GM19463 (cell line): ENCODE data around the gene PPP1R8.
"Not testable (repeated sequence)": the region's sequence is repeated elsewhere in the genome, so short reads cannot be mapped to it uniquely, and the experiment has no call there.

Experiments
- ATAC-seq: cut with Tn5 transposase; IDR thresholded peaks from one replicate; pipeline ENCODE4 v1.9.1; 2021; ENCODE audit warnings: mild to moderate bottlenecking, moderate library complexity; ENCODE audit not compliant: unreplicated experiment

The PPP1R8 gene

GRCh38 chr1:27831568-27832410 lies 1.2 kb downstream of the PPP1R8 start:
- no peak for ATAC-seq

- ATAC-seq, result no peak
Observed at GRCh38 chr1:27832762-27833161, 2.2 kb downstream of the PPP1R8 start.

GRCh38 chr1:27833470-27833869 lies 2.9 kb downstream of the PPP1R8 start:
- ATAC-seq, result no peak

GRCh38 chr1:27835046-27835445 lies 4.5 kb downstream of the PPP1R8 start:
- ATAC-seq, result no peak

GRCh38 chr1:27835501-27835900 lies 4.9 kb downstream of the PPP1R8 start:
- no peak for ATAC-seq

DNA sequence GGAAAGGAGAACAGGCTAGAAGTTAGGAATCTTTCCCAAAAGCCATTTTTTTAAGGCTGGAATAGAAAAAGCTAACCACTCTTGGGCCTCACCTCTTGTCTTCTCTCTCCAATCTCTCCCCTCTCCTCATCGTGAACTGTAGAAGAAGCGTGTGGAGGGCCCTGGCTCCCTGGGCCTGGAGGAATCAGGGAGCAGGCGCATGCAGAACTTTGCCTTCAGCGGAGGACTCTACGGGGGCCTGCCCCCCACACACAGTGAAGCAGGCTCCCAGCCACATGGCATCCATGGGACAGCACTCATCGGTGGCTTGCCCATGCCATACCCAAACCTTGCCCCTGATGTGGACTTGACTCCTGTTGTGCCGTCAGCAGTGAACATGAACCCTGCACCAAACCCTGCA lies 19.4 kb downstream of the PPP1R8 start:
- ATAC-seq, result no peak

DNA sequence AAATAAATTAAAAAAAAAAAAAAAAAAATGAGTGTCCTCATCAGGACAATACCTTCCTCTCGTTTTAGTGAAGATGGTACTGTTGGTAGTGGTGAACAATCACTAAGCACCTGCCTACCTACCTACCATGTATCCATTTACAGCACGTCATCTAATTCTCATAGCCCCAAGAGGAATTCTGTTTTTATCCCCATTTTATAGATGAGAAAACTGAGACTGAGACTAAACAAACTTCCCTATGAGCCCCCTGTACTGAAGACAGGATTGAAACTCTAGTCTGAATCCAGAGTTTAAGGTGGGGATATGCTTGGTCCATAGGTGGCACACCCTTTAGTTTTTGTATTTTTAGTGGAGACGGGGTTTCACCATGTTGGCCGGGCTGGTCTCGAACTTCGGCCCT lies 24.5 kb downstream of the PPP1R8 start:
- no peak for ATAC-seq

GRCh38 chr1:27856561-27857343 lies 26.2 kb downstream of the PPP1R8 start:
- no peak for ATAC-seq

DNA sequence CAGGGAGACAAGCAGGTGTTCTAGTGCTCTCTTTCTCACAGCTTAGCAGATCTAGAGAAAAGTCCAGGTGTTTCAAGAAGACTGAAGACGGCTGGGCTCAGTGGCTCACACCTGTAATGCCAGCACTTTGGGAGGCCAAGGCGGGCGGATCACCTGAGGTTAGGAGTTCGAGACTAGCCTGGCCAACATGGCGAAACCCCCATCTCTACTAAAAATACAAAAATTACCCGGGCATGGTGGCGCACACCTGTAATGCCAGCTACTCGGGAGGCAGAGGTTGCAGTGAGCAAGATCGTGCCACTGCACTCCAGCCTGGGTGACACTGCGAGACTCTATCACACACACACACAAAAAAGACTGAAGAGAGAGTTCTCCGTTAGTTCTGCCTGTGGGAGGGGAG lies 27.0 kb downstream of the PPP1R8 start:
- not testable (repeated sequence) for ATAC-seq

DNA sequence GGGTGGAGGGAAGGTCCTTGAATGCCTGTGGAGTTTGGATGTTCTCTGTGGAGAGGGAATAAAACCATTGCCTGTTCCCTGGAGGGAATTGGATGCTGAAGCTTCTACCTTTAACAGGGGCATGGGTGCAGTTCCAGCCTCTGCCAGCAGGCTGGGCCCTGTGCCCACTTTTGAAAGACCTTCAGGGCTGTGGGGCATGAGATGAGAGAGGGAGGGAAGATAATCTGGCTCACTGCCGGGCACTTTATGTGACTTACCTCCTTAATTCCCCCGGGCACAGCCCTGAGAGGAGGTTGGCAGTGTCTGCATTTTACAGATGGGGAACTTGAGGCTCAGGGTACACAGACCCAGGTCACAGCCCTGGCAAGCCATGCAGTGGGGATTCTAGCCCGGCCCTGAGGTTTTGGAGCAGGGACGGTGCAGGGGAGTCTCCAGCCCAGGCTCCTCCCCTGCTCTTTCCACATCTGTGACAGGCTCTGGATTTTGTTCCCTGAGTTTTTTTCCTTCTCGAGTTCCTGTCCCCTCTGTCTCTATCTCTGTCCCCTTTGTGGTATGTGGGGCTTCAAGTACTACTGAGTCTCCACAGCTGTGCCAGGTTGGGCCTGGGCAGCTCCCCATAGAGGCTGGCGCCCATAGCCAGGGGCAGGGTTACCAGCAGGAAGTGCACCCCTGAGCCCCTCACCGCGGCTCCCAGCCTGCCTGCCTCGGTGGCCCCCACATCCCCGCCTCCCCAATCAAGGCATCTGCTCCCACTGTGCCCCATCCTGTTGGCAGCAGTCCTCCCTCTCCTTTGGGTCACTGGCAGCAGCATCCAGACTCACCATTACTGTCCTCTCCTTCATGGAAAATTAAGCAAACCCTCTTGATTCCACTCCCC lies 27.7 kb downstream of the PPP1R8 start:
- peak; percentile 69 for ATAC-seq

DNA sequence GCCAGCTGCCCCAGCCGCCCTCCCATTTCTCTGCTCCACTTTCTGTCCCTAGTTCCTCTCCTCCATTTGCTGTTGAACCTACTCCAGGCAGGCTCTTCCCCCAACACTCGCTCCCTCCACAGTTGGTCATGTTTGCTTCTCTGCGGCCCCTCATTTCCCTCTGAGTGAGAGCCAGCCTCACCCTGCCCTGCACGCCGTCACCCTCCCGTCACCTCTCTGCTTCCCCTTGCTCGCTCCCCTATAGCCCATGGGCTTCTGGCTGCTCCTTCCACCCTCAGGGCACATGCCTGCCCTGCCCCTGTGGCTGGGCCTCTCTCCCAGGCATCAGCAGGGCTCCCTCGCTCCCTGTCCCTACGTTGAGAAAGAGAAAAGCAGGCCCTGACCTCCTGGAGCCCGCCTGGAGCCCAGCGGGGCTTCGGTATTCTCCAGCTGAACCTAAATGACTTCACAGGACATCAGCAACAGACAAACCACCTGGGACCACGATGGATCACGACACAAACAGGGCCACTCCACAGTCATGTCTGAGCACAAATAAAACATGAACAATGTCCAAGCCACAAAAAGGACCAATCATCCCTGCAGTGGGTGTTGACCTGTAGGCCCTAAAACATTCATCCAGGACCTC lies 28.5 kb downstream of the PPP1R8 start:
- no peak for ATAC-seq

DNA sequence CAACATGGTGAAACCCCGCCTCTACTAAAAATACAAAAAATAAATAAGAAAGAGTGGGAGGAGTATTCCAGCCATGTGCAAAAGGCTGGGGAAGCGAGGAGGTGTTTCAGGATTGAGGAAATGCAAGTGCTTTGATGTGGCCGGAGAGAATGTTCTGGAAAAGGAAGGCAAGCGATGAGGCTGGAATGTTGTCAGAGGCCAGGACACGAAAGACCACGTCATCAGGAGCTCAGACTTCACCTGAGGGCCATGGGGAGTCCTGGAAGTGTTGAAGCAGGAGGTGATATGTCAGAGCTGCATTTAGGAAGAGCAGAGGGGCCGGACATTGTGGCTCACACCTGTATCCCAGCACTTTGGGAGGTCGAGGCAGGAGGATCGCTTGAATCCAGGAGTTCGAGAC lies 30.9 kb downstream of the PPP1R8 start:
- ATAC-seq, result no peak

GRCh38 chr1:27862004-27862403 lies 31.4 kb downstream of the PPP1R8 start:
- no peak for ATAC-seq

- no peak for ATAC-seq
Observed at GRCh38 chr1:27862671-27863537, 32.3 kb downstream of the PPP1R8 start.

DNA sequence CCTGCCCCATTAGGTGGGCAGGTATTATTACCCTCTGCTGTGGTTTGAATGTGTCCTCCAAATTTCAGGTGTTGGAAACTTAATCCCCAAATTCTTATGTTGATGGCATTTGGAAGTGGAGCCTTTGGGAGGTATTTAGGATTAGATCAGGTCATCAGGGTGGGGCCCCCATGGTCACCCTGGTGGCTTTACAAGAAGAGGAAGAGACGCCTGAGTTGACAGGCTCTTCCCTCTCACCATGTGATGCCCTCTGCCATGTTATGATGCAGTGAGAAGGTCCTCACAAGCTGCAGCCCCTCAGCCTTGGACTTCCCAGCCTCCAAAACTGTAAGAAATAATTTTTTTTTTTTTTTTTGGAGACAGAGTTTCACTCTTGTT lies 32.9 kb downstream of the PPP1R8 start:
- ATAC-seq, result no peak

DNA sequence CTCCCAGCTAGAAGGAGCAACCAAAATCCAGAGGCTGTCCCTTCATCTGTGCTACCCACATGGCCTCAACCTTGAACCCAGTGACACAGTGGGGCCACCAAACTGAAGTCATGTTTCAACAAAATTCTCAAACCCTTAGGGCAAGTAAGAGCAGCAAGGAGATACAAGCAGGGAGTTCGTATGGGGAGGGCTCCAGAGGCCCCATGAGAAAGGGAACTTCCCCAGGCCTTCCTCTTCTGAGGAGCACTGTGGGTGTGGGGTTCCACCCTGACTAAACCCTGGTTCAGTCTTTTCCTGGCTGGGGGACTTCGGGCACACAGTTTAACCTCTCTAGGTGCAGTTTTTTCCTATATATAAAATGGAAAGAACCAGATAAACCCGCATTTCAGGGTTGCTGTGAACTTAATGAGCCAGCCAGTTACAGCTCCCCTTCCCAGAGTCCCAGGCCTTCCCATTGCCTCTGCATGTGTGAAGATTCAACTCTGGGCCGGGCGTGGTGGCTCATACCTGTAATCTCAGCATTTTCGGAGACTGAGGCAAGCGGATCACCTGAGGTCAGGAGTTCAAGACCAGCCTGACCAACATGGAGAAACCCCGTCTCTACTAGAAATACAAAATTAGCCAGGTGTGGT lies 33.8 kb downstream of the PPP1R8 start:
- no peak for ATAC-seq

DNA sequence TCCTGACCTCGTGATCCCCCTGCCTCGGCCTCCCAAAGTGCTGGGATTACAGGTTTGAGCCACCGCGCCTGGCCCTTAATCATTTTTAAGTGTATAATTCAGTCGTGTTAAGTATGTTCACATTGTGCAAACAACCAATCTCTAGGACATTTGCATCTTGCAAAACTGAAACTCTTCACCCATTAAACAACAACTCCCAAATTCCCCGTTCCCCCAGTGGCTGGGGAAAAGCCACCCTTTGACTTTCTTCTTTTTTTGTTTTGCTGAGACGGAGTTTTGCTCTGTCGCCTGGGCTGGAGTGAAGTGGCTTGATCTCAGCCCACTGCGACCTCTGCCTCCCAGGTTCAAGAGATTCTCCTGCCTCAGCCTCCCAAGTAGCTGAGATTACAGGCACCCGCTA lies 35.2 kb downstream of the PPP1R8 start:
- no peak for ATAC-seq

- ATAC-seq, result no peak
Observed at GRCh38 chr1:27868556-27868931, 38.0 kb downstream of the PPP1R8 start.

GRCh38 chr1:27868932-27869718 lies 38.5 kb downstream of the PPP1R8 start:
- peak; percentile 44 for ATAC-seq
